Activated T-cell treated with anti-CD3 and anti-CD28 coated beads for 1 hour (primary cell): ENCODE data around the gene SESN3.
"Not testable (repeated sequence)": the region's sequence is repeated elsewhere in the genome, so short reads cannot be mapped to it uniquely, and the experiment has no call there.

ENCODE experiments used
- DNase-seq: peaks from one replicate; pipeline ENCODE4 v3.0.0-alpha.2; 2020; ENCODE audit warnings: low read depth

Gene SESN3

GRCh38 chr11:95218149-95218548 is 12.9 kb downstream of the SESN3 start:
- DNase-seq = no peak

DNA sequence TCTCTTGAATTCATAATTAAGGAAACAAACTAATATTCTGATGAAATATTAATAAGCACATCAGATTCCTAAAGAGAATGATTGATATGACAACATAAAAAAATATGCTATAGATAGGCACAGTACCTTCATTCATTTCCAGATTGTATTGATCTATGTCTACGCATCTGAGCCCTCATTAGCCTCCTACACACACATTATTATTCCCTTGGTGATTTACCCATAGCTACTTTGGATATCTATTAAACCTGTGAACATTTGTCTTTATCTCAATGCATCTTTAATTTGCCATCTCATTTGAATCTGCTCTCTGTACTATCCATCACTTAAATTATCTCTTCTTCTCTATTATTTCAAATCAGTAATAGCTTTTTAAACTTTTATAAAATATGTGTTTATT is 18.4 kb downstream of the SESN3 start:
- no peak for DNase-seq

DNA sequence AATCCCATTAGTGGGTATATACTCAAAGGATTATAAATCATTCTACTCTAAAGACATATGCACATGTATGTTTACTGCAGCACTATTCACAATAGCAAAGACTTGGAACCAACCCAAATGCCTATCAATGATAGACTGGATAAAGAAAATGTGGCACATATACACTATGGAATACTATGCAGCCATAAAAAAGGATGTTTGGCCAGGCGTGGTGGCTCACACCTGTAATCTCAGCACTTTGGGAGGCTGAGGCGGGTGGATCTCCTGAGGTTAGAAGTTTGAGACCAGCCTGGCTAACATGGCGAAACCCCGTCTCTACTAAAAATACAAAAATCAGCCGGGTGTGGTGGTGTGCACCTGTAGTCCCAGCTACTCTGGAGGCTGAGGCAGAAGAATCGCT is 21.5 kb downstream of the SESN3 start:
- DNase-seq = not testable (repeated sequence)

GRCh38 chr11:95200781-95201457 is 30.1 kb downstream of the SESN3 start:
- no peak for DNase-seq

- no peak for DNase-seq
Measured at GRCh38 chr11:95195831-95196230, 35.2 kb downstream of the SESN3 start.

- DNase-seq = no peak
Measured at GRCh38 chr11:95193541-95193940, 37.5 kb downstream of the SESN3 start.

DNA sequence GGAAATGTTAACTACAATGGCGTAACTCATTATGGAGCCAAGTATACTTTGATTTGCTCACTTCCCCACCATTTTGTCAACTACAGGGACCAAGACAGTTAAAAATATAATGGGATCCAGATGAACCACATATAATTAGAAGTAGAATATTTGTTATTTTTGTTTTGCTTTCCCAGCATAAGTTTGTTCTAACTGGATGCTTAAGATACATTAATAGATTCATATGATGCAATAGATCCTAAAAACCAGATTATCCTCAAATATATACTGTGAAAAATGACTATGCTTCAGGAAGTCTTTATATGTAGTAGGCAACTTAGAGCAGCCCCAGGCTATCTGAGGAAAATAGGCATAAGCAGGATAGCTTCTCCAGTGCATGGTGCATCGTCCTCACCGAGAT is 38.3 kb downstream of the SESN3 start:
- no peak for DNase-seq

- no peak for DNase-seq
Measured at GRCh38 chr11:95187723-95188122, 43.3 kb downstream of the SESN3 start.

- DNase-seq = no peak
Measured at GRCh38 chr11:95182397-95182796, 48.6 kb downstream of the SESN3 start.

- DNase-seq = no peak
Measured at GRCh38 chr11:95175818-95176380, 55.1 kb downstream of the SESN3 start.

- DNase-seq = no peak
Measured at GRCh38 chr11:95170294-95170693, 60.7 kb downstream of the SESN3 start.

DNA sequence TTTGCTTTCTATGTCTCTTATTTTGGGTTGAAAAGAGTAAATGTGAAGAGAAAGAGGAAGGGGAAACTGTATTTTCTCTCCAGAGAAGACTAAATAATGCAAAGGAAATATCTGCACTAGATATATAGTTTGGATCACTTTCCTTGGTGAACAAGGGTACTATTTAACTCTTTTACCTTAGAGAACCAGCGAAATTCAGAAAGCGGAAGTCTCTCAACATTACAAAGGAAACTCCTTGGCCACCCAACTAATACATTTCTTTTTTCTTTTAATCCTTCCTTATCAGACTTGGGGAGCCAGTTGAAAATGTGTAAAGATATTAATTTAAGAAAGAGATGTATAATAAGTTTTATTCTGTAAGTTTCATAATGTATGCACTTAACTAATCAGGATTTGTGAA is 64.2 kb downstream of the SESN3 start:
- DNase-seq = no peak

- no peak for DNase-seq
Measured at GRCh38 chr11:95165638-95166037, 65.4 kb downstream of the SESN3 start.

DNA sequence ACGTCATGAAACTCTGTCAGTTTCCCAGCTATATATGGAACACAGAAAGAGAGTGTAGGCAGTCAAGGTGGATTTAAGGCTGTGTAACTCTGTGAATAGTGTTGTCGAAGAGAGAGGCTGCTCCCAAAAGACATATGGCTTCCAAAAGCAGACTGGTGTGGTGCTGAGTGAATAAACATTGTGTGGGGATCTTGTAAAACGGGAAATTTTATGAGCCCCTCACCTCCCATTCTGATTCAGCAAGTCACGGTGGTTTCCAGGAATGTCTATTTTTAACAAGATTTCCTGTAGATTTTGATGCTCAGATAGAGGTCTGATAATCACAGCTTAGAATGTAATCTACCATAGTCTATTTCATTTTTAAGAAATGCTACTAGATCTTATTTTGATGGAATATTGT is 67.9 kb downstream of the SESN3 start:
- no peak for DNase-seq

- no peak for DNase-seq
Measured at GRCh38 chr11:95161248-95161647, 69.8 kb downstream of the SESN3 start.

- DNase-seq = no peak
Measured at GRCh38 chr11:95157824-95158223, 73.2 kb downstream of the SESN3 start.

DNA sequence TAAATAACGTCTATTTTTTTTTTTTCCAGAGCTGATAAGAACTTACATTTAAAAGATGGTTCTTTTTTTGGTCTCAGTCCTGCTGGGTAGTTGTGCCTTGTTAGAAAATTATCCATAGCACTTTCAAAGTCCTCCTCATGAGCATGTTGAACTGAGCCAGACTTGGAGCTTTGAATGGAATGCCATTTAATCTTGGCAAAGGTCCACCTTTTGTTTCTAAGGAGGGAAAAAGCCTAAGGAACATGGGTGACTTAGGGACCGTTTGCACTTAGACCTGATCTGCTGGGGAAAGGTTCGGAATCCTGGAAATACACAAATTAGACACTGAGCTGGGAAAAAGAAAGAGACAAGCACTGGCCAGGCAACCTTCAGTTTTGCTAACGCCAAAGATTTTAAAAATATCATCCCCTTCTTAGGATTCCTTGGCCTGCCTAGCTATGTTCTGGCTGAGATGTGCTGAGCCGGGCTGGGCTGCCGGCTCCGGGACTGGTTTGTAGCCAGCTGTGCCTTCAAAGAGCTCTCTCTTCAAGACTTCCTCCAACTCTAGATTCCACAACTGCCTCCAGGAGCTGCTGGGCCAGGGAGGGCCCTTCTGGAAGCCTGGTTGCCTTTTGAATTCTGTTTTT is 74.0 kb downstream of the SESN3 start:
- no peak for DNase-seq

GRCh38 chr11:95156133-95156721 is 74.8 kb downstream of the SESN3 start:
- no peak for DNase-seq

DNA sequence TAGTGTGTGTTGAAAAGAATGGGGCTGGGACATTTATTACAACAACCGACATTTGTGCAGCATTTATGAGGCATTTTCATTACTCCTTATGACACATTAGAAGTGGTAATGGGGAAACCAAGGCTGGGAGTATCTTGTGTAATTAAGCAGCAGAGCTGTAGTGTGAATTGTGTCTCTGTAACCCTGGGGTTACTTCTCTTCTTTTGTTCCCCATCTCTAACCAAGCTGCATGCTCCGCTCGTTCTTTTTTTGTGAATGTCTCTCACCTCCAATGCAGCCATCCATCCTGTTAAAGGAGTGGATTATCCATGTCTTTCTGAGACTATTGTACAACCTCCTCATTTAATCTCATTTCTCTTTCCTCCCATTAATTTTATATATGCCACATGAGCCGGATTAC is 75.6 kb downstream of the SESN3 start:
- no peak for DNase-seq

DNA sequence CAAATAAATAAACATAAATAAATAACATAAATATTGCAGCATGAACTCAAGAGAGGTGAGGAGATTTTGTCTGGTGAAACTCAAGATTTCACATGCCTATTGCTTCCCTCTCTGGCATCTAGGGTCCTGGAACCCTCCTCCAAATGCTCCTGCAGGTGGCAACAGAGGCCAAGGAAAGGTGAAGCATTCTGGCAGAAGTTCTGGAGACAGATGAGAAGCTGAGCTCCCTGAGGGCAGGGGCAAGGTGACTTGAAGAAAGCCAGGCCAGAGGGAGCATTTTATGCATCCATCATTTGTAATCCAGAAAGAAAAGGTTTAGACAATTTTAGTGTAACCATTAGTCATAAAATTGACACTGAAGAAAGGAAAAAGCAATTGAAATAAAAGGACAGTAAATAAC is 76.5 kb downstream of the SESN3 start:
- DNase-seq = peak; percentile 46

DNA sequence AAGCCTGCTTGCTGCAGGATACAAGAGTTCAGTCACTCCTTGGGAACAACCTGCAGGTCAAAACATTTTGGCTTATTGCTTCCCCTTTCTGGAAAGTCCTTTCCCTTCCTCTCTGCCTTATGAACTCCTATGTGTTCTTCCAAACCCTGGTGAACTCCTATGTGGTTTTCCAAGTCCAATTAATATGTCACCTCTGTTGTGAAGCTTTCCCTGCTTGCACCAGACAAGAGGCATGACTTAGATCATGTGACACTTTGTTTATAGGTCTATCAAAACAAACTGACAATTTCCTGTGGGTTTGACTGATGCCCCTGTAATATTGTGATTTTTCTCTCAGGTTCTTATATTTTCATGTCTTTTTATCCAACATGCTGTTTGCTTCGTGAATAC is 77.2 kb downstream of the SESN3 start:
- no peak for DNase-seq

- no peak for DNase-seq
Measured at GRCh38 chr11:95152876-95153856, 77.8 kb downstream of the SESN3 start.
